ENCODE data around the gene DCDC2.

GRCh38 chr6:24344976-24345375, 12.9 kb downstream of the DCDC2 start:
- TF ChIP-seq POLR2A (IDR thresholded peaks at IDR 0.05; ENCODE audit: low read length) (no peak), GATA1 (IDR thresholded peaks at IDR 0.05; ENCODE audit: low read depth, low read length) (no peak)
